GM12801 (cell line): ENCODE measurements around the gene PARD6G.

Experiments used
- CTCF ChIP-seq: IDR thresholded peaks from one replicate; pipeline ENCODE4 v1.5.1; 2011; ENCODE audit warnings: control low read depth; ENCODE audit not compliant: insufficient read length; ENCODE audit errors: extremely low read depth

The PARD6G gene, protein sequence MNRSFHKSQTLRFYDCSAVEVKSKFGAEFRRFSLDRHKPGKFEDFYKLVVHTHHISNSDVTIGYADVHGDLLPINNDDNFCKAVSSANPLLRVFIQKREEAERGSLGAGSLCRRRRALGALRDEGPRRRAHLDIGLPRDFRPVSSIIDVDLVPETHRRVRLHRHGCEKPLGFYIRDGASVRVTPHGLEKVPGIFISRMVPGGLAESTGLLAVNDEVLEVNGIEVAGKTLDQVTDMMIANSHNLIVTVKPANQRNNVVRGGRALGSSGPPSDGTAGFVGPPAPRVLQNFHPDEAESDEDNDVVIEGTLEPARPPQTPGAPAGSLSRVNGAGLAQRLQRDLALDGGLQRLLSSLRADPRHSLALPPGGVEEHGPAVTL

GRCh38 chr18:80247393-80247841, at the start of gene PARD6G:
PARD6G (minus strand) TSS chr18:80247514; CDS start chr18:80247348, 166 bp downstream.
- TF ChIP-seq CTCF = no peak

- no peak for TF ChIP-seq CTCF
Observed at GRCh38 chr18:80259610-80260009, 12.3 kb upstream of the PARD6G start.

DNA sequence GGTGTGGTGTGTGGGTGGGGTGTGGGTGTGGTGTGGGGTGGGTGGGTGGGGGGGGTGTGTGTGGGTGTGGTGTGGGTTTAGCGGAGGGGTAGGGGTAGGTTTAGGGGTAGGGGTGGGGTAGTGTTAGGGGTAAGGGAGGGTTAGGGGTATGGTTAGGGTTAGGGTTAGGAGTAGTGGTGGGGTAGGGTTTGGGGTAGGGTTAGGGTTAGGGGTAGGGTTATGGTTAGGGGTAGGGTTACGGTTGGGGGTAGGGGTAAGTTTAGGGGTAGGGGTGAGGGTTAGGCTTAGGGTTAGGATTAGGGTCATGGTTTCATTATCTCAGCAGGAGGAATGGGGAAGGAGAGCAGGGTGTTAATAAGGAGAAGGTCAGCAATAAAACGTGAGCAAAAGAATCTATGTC, 11.3 kb upstream of the PARD6G start:
- TF ChIP-seq CTCF = no peak

DNA sequence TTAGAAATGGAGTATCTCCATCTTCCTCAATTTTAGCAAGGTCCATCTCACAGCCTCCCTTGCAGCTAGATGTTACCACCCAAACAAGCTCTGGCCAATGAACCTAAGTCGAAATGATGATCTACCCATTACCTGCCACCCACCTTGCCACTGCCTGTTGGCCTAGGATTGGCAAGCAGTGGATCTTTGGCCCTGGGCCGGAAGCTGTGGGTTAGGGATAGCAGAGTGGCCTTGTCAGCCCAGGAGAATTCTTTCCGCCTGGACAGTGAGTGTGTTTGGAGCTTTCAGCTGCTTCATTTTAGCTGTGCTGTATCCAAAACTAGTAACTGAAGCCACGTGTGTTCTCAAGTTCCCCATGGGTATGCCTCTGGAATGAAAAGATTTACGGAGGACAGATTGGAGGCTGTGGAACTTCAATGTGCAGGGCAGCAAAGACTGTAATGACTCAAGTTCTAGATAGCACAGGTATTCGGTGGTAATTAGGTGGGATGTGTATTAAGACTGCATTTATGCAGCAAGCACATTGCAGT, 7.7 kb upstream of the PARD6G start:
- no peak for TF ChIP-seq CTCF

DNA sequence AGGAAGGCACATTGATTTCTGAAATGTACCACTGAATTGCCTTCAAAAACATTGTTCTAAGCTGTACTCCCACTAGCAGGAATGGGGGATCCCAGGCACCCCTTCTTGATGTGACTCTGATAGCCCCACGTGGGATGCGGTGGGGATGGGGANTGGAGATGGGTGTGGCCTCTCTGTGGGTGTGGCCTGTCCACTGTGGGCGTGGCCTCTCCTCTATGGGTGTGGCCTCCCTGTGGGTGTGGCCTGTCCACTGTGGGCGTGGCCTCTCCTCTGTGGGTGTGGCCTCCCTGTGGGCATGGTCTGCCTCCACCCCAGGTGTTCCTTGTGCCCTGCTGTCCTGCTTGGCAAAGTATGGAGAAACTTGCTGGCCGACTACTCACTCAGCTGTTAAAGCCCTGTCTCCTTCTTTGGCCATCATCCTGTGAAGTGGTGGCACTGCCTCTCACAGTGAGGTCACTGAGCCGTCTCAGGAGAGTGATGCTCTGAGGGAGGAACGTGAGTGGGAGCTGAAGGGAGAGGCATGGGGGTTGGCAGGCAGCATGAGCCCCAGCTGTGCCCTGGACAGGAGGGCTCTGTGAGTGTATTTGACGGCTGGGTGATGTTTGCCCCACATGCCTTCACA, 6.7 kb upstream of the PARD6G start:
- no peak for TF ChIP-seq CTCF

GRCh38 chr18:80253236-80253635, 5.9 kb upstream of the PARD6G start:
- no peak for TF ChIP-seq CTCF

GRCh38 chr18:80252136-80252535, 4.8 kb upstream of the PARD6G start:
- no peak for TF ChIP-seq CTCF
